Stimulated activated CD4-positive, alpha-beta T cell treated with anti-CD3 and anti-CD28 coated beads, Interleukin-12 subunit alpha, Interleukin-12 subunit beta, amount 100 ng/mL, for 4 hours (primary cell): ENCODE results near the gene KCNJ2.

Experiments used
- DNase-seq: peaks from one replicate; pipeline ENCODE4 v3.0.0-alpha.2; 2020

Gene KCNJ2

GRCh38 chr17:70206361-70207010 lies 37.2 kb downstream of the KCNJ2 start:
- DNase-seq, result no peak

DNA sequence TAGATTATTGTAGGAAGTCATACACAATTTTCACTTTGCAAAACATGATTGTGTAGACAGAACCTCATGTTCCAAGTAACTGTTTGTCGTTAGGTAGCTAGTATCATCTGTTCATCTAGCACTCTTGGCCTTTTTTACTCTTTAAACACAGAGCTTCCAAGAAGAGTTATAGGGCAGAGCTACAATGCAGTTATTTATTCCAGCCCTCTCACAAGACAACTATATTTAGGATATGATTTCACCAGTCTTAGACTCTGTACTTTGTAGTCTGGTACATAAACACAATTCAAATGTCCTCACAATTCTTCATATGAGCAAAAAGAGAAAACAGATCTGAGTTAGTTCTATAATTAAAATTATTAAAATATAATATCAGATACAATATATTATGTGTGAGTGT lies 37.9 kb downstream of the KCNJ2 start:
- DNase-seq, result no peak

- DNase-seq, result no peak
Observed at GRCh38 chr17:70208080-70208794, 38.9 kb downstream of the KCNJ2 start.

GRCh38 chr17:70208825-70209555 lies 39.7 kb downstream of the KCNJ2 start:
- DNase-seq, result no peak

- DNase-seq, result no peak
Observed at GRCh38 chr17:70215656-70216055, 46.3 kb downstream of the KCNJ2 start.

DNA sequence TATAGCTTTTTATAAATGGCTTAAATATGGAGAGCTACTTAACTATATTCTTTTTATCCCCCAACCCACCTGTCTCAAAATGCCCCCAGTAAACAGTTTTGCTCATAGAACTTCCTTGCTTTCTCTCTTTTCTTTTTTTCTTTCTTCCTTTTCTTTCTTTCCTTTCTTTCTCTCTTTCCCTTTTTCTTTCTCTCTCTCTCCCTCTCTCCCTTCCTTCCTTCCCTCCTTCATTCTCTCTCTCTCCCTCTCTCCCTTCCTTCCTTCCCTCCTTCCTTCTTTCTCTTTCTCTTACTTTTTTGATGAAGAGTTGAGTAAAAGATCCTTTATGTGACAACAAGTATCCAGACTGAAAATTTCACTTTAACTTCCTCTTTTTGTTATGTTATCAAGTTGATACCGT lies 48.2 kb downstream of the KCNJ2 start:
- DNase-seq, result no peak

DNA sequence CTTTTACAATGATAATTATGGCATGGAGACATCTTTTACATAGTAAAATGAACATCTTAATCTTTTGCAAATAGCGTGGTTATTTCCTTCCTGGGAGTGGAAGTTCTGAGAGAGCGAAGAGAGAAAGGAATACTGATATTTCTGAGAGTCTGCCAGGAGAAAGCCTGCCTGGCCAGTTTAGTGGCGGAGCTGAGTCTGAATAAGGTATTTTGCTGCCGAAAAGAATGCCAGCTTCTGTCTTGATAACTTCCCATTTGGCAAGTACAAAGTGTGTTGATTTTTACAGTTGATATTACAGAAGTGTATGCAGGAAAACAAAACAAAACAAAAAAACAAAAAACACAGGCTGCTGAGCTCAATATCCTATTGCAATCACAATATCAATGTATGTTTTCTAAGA lies 55.9 kb downstream of the KCNJ2 start:
- no peak for DNase-seq
